GM13977 (cell line): ENCODE results near the gene MRPL3.

ENCODE experiments used
- DNase-seq: peaks from one replicate; pipeline ENCODE4 v3.0.0; 2012; ENCODE audit warnings: low spot score
- in situ Hi-C: fragments of 300-500 bp; cut with MboI; formaldehyde crosslinking; loops from one replicate; pipeline ENCODE4 v1.12.0; 2022; ENCODE audit warnings: low sequenced_read_pairs, low pct_unique_long_range_greater_than_20kb, mixed read lengths, inconsistent platforms; ENCODE audit not compliant: unreplicated experiment
- TF ChIP-seq, protein P1 (sequence below): IDR thresholded peaks from 2 replicates; pipeline ENCODE4 v1.5.1; 2012; ENCODE audit warnings: mild to moderate bottlenecking, control low read depth; ENCODE audit not compliant: insufficient read depth; ENCODE audit errors: extremely low read depth, missing control alignments

The MRPL3 gene

DNA sequence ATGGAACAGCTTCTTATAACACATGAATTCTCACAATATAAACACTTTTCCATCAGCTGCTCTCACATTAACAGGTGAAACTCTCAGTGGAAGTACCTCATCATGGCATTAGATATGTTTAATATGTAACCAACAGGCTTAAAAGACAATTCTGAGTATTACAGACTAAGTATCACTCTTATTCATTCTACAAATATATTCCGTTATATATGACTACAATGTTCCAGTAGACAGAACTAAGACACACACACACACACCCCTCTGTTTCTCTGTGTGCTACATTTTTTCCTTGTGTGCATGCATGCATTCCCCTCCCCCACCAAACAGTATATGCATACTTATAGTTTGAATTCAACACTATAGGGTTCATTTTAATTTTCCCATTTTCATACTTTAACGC, 32.4 kb downstream of the MRPL3 start:
- TF ChIP-seq, protein P1, sequence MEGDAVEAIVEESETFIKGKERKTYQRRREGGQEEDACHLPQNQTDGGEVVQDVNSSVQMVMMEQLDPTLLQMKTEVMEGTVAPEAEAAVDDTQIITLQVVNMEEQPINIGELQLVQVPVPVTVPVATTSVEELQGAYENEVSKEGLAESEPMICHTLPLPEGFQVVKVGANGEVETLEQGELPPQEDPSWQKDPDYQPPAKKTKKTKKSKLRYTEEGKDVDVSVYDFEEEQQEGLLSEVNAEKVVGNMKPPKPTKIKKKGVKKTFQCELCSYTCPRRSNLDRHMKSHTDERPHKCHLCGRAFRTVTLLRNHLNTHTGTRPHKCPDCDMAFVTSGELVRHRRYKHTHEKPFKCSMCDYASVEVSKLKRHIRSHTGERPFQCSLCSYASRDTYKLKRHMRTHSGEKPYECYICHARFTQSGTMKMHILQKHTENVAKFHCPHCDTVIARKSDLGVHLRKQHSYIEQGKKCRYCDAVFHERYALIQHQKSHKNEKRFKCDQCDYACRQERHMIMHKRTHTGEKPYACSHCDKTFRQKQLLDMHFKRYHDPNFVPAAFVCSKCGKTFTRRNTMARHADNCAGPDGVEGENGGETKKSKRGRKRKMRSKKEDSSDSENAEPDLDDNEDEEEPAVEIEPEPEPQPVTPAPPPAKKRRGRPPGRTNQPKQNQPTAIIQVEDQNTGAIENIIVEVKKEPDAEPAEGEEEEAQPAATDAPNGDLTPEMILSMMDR: no peak
- in situ Hi-C loops: no loop called here
- DNase-seq: no peak

DNA sequence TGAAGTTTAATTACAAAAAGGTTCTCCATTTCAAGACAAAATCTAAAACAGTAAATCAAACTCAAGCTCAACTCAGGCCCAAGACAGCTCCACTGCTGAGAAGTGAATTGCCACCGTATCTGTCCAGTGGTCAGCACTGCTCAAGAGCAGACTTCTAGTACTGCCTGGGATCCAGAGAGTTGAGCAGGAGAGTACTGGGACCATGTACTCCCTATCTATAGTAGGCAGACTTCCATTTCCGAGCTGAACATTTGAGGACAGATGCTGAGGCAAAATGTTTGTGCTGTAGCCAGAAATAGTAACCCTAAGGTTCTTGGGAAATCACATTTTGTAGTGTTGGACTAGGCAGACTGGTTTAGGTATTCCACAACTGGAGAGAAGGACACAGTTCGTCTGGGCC, 44.1 kb downstream of the MRPL3 start:
- in situ Hi-C loops: no loop called here
- TF ChIP-seq, protein P1: no peak
- no peak for DNase-seq

DNA sequence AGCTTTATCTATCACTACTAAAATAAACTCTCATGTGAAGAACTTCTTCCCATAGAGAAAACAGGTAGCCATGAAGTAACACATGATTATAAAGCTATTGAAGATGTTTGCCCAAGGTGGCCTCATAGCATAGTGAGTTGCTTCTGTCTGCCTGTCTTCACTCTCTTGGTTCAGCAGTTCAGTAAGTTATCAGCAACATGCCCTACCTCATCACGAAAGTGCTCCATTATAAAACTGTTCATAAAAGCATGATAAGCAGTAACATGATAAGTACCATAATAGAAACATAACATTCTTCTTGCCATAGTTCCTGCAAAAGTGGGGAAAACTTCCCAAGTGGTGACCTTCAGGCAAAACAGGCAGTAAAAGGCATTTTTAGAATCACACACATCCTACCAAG, 45.6 kb downstream of the MRPL3 start:
- TF ChIP-seq, protein P1: no peak
- no peak for DNase-seq
- in situ Hi-C loops: no loop called here

DNA sequence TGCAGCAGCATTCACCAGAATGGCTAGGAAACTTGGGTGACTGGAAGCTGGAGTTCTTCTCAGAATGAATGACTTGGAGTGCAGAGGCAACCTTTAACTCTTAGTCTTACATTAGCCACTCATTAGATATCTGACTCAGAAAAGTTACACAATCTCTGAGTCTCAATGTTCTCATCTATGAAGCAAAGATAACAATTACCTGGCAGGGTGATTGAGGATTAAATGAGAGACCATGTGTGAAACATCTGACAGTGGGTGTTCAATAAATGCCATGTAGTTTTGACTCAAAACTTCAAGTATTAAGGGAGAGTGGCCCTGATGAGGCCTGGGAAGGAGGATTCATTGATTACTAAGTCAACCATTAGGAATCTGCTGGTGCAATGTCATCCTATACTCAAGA, 48.3 kb downstream of the MRPL3 start:
- in situ Hi-C loops: no loop called here
- TF ChIP-seq, protein P1: no peak
- no peak for DNase-seq

DNA sequence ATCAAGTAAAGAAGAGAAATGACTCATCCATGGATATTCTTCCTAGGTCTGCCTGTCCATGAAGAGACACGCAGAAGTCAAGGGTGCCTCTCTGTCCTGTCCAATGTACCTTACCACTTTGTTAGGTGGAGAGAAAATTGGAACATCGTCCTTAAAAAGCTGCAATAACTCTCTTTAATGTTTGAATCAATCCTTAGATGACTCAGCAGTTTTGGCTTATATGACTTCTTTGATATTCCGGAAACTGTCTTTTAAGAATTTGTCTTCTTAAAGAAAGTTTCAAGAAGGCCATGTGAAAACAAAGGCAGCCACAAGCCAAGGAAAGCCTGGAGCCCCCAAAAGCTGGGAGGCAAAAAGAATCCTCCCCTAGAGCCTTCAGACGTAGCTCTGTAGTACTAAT, 49.2 kb downstream of the MRPL3 start:
- TF ChIP-seq, protein P1: no peak

DNA sequence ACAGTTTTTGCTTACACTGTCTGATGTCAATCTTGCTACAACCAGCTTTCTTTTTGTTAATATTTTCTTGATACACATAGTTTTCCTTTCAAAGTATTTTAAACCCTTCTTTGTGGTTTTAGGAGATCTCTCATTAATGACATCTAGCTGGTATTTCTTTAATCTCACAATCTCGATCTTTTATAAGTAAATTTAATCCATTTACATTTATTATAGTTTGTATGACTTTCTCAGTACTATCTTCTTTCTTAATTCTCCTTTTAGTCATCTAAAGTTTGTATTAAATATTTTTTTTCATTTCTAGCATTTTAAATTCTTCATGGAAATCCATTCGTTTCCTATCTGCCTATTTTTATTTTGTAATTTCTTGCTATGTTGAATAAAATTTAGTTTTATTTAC, 55.4 kb downstream of the MRPL3 start:
- TF ChIP-seq, protein P1: no peak
- no peak for DNase-seq
- in situ Hi-C loops: no loop called here

More for the DNA sequence above, 49.2 kb downstream of the MRPL3 start:
- no peak for DNase-seq
- in situ Hi-C loops: no loop called here

DNA sequence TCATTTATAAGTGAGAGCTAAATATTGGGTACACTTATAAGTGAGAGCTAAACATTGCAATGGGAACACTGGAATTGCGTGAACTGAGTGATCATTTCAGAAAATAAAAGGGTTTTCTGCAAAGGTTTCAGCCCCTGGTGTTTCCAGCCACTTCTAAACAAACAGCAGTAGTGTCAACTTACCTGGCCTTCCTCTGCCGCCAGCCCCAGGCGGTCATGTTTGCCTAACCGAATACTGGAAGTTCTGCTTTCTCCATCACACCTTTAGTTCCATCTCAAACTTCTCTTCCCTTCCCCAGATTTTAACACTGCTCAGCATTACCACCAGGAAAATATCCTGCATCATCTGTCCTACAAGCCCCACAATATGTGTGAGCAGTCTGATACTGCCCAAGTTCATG, 58.6 kb downstream of the MRPL3 start:
- no peak for DNase-seq
- TF ChIP-seq, protein P1: no peak
- in situ Hi-C loops: no loop called here
